HG03025 (cell line): Measurements from ENCODE around the gene KCNK4.
"Not testable (repeated sequence)": the region's sequence is repeated elsewhere in the genome, so short reads cannot be mapped to it uniquely, and the experiment has no call there.

Experiments
- ATAC-seq: cut with Tn5 transposase; IDR thresholded peaks from one replicate; pipeline ENCODE4 v1.9.1; 2021; ENCODE audit warnings: mild to moderate bottlenecking, moderate library complexity; ENCODE audit not compliant: unreplicated experiment, low FRiP score

The KCNK4 gene

DNA sequence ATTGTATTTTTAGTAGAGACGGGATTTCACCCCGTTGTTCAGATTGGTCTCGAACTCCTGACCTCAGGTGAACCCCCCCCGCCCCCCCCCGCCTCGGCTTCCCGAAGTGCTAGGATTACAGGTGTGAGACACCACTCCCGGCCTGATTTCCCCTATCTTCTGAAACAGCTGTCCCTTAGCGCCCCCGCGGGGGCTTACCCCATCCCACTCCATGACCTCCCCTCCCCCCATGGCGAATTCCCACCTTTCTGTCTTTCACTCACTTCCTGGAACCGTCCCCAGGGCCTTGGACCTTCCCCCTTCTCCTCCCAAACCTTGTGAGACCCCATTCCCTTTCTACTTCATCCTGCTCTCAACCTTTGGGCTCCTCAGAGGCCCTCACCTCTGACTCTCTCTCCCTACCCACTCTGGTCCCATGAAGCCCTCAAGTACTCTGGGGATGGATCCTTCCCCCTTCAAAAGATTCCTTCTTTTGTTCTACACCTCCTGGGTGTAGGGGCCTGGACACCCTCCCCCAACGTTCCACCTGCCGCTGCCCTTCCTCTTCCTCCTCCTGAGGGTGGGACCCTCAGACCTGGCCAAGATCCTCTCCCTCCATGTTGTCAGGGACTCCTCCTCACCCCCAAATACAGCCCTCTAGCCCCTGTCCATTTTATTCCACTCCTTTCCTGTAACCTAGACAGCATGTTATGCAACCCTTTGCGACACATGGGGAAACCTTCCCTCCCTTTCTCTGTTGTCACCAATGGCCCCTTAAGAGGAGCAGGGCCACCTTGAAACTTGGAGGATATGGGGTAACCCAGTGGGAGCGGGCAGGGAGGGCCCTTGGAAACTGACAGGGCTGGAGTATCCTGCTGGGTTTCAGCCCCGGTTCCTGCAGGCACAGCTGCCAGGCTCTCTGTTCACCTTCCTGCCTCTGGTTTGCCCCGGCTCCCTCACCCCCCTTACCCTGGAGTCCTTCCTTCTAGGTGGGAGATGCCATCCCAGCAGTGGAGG lies 28.0 kb downstream of the KCNK4 start:
- no peak for ATAC-seq

GRCh38 chr11:64320556-64320955 lies 29.5 kb downstream of the KCNK4 start:
- no peak for ATAC-seq

GRCh38 chr11:64321026-64321425 lies 29.9 kb downstream of the KCNK4 start:
- ATAC-seq = no peak

- no peak for ATAC-seq
Observed at GRCh38 chr11:64321533-64321932, 30.4 kb downstream of the KCNK4 start.

DNA sequence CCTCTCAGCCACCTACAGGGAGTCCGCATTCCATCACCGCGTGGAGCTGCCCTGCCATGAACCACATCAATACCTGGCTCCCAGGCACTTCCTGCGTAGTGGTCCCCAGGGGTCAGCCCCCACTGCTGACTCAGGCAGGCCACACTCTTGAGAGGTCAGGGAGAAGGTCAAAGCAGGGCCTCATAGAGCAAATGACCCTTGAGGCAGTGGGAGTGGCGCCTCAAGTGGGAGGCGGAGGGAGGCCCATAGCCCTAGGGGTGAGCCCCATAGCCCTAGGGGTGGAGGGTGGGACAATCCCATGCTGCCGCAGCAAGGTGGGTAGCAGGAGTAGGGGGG lies 31.8 kb downstream of the KCNK4 start:
- ATAC-seq = no peak

- ATAC-seq = no peak
Observed at GRCh38 chr11:64323373-64323772, 32.3 kb downstream of the KCNK4 start.

GRCh38 chr11:64323984-64324383 lies 32.9 kb downstream of the KCNK4 start:
- ATAC-seq = not testable (repeated sequence)

GRCh38 chr11:64324692-64325469 lies 33.8 kb downstream of the KCNK4 start:
- no peak for ATAC-seq

DNA sequence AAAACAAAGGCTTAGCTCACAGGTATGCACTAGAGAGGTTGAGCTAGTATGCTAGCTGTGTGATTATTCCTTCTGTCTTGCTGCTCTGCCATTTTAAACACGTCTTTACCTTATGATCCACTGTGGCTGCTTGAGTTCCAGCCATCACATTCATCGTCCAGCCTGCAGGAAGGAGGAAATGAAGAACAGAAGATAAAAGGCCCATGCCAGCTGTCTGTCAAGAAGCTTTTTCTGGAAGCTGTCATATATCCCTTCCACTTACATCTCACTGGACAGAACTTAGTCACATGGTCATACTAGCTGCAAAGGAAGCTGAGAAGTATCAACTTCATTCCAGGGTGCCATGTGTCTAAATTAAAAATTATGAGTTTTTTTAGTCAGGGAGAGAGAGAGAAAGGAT lies 36.3 kb downstream of the KCNK4 start:
- ATAC-seq = no peak

- no peak for ATAC-seq
Observed at GRCh38 chr11:64327993-64328392, 36.9 kb downstream of the KCNK4 start.

- ATAC-seq = no peak
Observed at GRCh38 chr11:64330888-64331287, 39.8 kb downstream of the KCNK4 start.

DNA sequence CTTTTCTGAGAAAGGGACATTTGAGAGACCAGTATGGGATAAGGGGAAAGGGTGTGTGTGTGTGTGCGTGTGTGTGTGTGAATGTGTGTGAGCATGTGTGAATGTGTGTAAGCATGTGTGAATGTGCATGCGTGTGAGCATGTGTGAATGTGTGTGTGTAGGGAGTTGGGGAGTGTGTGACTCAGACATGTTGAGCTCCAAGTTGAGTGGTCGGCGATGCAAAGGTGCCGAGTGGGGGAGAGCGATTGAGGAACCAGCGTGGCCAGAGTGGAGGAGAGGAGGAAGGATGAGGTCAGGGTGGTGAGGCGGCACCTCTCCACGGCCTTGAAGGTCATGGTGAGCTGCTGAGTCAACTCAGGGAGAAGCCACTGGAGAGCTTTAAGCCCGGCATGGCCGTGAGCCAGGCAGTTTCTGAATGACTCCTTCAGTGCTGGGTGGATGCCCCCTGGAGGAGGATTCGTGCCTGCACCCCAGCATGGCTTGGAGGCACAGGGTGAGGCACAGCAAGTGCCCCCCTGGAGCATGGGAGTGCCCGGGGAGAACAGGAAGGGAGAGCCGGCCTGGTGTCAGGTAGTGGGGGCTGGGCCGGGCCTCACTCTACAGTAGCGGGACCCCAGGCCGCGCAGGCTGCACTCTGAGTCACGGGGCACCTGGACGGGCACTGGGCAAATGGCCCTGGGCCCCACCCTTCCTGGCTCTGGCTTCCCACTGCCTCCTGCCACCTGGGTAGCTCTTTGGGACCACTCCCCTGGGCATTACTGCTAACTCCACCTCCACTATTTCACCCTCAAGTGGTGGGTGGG lies 40.7 kb downstream of the KCNK4 start:
- no peak for ATAC-seq

DNA sequence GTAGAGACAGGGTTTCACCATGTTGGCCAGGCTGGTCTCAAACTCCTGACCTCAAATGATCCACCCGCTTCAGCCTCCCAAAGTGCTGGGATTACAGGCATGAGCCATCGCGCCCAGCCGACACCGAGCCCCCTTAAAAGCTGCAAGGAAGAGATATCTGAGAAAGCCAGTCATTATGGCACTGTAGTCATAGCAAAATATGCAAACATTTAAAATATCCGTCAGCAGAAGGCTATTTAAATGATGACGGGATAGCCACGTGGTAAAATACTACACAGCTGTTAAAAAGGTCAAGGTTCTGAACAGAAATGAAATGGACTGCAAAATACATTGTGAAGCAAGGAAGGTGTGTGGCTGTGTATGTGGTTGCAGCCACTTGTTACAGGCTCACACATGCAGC lies 42.5 kb downstream of the KCNK4 start:
- no peak for ATAC-seq

GRCh38 chr11:64334764-64335735 lies 43.9 kb downstream of the KCNK4 start:
- no peak for ATAC-seq

- ATAC-seq = no peak
Observed at GRCh38 chr11:64337538-64338249, 46.6 kb downstream of the KCNK4 start.

DNA sequence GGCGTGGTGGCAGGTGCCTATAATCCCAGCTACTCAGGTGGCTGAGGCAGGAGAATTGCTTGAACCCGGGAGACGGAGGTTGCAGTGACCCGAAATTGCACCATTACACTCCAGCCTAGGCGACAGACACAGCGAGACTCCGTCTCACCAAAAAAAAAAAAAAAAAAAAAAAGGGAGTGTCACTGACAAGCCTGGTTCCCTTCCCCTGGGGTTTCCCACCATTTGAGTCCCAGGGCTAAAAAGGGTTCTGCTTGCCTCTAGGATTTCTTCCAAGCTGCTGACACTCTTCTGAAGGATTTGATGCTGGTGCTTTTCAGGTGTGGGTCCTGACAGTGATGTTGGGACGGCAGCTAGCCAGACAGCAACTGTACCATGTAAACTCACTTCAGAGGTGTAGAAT lies 47.6 kb downstream of the KCNK4 start:
- ATAC-seq = no peak

GRCh38 chr11:64339286-64339685 lies 48.2 kb downstream of the KCNK4 start:
- ATAC-seq = no peak

- peak; percentile 39 for ATAC-seq
Observed at GRCh38 chr11:64339754-64340408, 48.8 kb downstream of the KCNK4 start, which contains the start of gene CCDC88B. Gene CCDC88B (plus strand): TSS chr11:64340204. CDS start chr11:64340267, 63 bp downstream.
